ENCODE results near the gene CCDC192.
A peak's percentile ranks its signal among the peaks of the same experiment; 100 is the strongest.

CCDC192 gene

DNA sequence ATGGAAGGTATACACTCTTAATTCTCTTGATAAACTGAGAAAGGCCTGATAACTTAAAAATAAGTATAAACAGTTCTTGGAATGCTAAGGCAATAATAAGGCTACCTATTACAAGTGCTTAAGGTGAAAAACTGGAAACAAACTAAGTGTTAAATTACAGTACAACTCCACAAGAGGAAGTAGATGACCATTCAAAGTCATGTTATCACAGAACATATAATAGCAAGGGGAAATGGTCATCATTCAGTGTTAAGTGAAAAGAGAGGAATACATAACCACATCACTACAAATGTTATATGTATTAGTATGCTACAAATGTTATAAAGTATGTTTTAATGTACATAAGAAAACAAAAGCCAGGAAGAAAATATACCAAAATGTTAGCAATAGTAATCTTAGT, 135.9 kb downstream of the CCDC192 start:
- no peak overlapping the region for H3K27ac ChIP-seq (ENCODE audit: low read length, poor library complexity, severe bottlenecking)
- no peak overlapping the region for H3K4ac ChIP-seq (ENCODE audit: low read depth in 1 of 2, low read length in 2 of 2)
- H3K9me3 ChIP-seq (ENCODE audit: control insufficient read depth, low read length): no peaks in the 10 kb centered on the region
- H3K4me2 ChIP-seq (ENCODE audit: low read length, poor library complexity, severe bottlenecking): no peak overlapping the region
- H3K27me3 ChIP-seq (ENCODE audit: control insufficient read depth in 1 of 2, insufficient read depth in 1 of 2, low read length in 2 of 2): no peaks in the 10 kb centered on the region
- no peak overlapping the region for H2BK15ac ChIP-seq (ENCODE audit: low read depth, poor library complexity, severe bottlenecking)
- H3K4me3 ChIP-seq (ENCODE audit: insufficient read depth in 1 of 2, low read depth in 1 of 2, low read length in 2 of 2): no peak overlapping the region
- no peak overlapping the region for H3K9ac ChIP-seq (ENCODE audit: low read length)
- no peak overlapping the region for H3K14ac ChIP-seq (ENCODE audit: low read length in 2 of 2)
- H3K23ac ChIP-seq (ENCODE audit: low read length in 2 of 2): no peak overlapping the region
- no peaks in the 10 kb centered on the region for H3K79me1 ChIP-seq (replicated peaks; ENCODE audit: low read length, poor library complexity, severe bottlenecking)
- DNase-seq: no peak
- H2BK5ac ChIP-seq (ENCODE audit: low read depth, low read length, poor library complexity, severe bottlenecking): no peak overlapping the region
- no peaks in the 10 kb centered on the region for H3K36me3 ChIP-seq (ENCODE audit: control insufficient read depth in 1 of 2, insufficient read depth in 2 of 2, low read depth in 1 of 2, low read length in 2 of 2)
- no peak overlapping the region for H2AK5ac ChIP-seq (ENCODE audit: low read length, severe bottlenecking)
- no peak overlapping the region for H2AFZ ChIP-seq (ENCODE audit: low read depth, low read length)
- H4K8ac ChIP-seq (ENCODE audit: low read length): no peak overlapping the region
- no peaks in the 10 kb centered on the region for H3K4me1 ChIP-seq (ENCODE audit: control insufficient read depth, insufficient read depth, low read depth, low read length)
- no peak overlapping the region for H4K91ac ChIP-seq (ENCODE audit: low read length)
- H3K18ac ChIP-seq (ENCODE audit: low read depth in 1 of 2, low read length in 2 of 2): no peak overlapping the region
- no peak overlapping the region for H2BK12ac ChIP-seq (ENCODE audit: low read length in 2 of 2)
- no peak overlapping the region for H2BK120ac ChIP-seq (ENCODE audit: low read depth, low read length)

DNA sequence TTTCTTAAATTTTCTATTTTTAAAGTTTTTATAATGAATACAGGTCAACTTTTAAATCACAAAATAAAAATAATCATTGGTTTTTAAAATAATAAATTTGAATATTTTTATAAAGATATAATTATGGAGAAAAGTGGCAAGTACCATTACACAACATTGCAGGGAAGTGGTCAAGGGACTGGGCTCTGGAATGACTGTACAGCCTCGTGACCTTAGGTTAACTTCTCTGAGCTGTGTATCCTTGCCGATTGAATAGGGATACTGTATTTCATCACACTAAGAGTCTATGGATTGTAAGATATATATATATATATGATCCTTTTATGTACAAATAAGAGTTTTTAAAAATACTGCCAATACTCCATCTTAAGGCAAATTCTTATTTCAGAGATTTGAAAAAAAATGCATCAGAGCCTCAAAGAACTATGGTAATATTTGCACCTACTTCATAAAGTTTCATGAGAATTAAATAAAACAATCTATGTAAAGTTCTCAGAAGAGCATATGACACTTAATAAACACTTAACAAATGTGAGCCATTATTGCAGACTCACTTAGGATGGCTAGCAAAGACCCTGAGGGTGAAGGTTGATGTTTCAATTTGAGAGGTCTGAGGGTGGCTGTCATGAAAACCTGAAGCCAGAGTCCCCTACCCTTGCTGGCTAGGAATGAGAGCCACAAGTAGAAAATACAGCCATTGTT, 136.5 kb downstream of the CCDC192 start:
- no peak overlapping the region for H3K4ac ChIP-seq (ENCODE audit: low read depth in 1 of 2, low read length in 2 of 2)
- no peak overlapping the region for H3K4me3 ChIP-seq (ENCODE audit: insufficient read depth in 1 of 2, low read depth in 1 of 2, low read length in 2 of 2)
- no peak overlapping the region for H2BK15ac ChIP-seq (ENCODE audit: low read depth, poor library complexity, severe bottlenecking)
- H3K9me3 ChIP-seq (ENCODE audit: control insufficient read depth, low read length): no peaks in the 10 kb centered on the region
- no peak overlapping the region for H3K27ac ChIP-seq (ENCODE audit: low read length, poor library complexity, severe bottlenecking)
- H3K9ac ChIP-seq (ENCODE audit: low read length): no peak overlapping the region
- no peak overlapping the region for H2AFZ ChIP-seq (ENCODE audit: low read depth, low read length)
- H4K91ac ChIP-seq (ENCODE audit: low read length): no peak overlapping the region
- H2BK5ac ChIP-seq (ENCODE audit: low read depth, low read length, poor library complexity, severe bottlenecking): no peak overlapping the region
- H2AK5ac ChIP-seq (ENCODE audit: low read length, severe bottlenecking): no peak overlapping the region
- no peak overlapping the region for H3K14ac ChIP-seq (ENCODE audit: low read length in 2 of 2)
- no peak overlapping the region for H3K18ac ChIP-seq (ENCODE audit: low read depth in 1 of 2, low read length in 2 of 2)
- no peaks in the 10 kb centered on the region for H3K36me3 ChIP-seq (ENCODE audit: control insufficient read depth in 1 of 2, insufficient read depth in 2 of 2, low read depth in 1 of 2, low read length in 2 of 2)
- no peak overlapping the region for H3K23ac ChIP-seq (ENCODE audit: low read length in 2 of 2)
- peak; percentile 43 for DNase-seq
- H2BK120ac ChIP-seq (ENCODE audit: low read depth, low read length): no peak overlapping the region
- no peak overlapping the region for H4K8ac ChIP-seq (ENCODE audit: low read length)
- no peaks in the 10 kb centered on the region for H3K4me1 ChIP-seq (ENCODE audit: control insufficient read depth, insufficient read depth, low read depth, low read length)
- no peaks in the 10 kb centered on the region for H3K27me3 ChIP-seq (ENCODE audit: control insufficient read depth in 1 of 2, insufficient read depth in 1 of 2, low read length in 2 of 2)
- no peak overlapping the region for H3K4me2 ChIP-seq (ENCODE audit: low read length, poor library complexity, severe bottlenecking)
- H3K79me1 ChIP-seq (replicated peaks; ENCODE audit: low read length, poor library complexity, severe bottlenecking): no peaks in the 10 kb centered on the region
- WGBS: no CpG with 5 or more reads among the region's 2 CpGs
- H2BK12ac ChIP-seq (ENCODE audit: low read length in 2 of 2): no peak overlapping the region

GRCh38 chr5:127840198-127840524, 137.0 kb downstream of the CCDC192 start:
- Histone ChIP-seq H3K4me3 (ENCODE audit: insufficient read depth in 1 of 2, low read depth in 1 of 2, low read length in 2 of 2) (no peak overlapping the region), H2BK120ac (ENCODE audit: low read depth, low read length) (no peak overlapping the region), H3K4ac (ENCODE audit: low read depth in 1 of 2, low read length in 2 of 2) (no peak overlapping the region), H4K8ac (ENCODE audit: low read length) (no peak overlapping the region), H3K79me1 (replicated peaks; ENCODE audit: low read length, poor library complexity, severe bottlenecking) (no peaks in the 10 kb centered on the region), H3K27me3 (ENCODE audit: control insufficient read depth in 1 of 2, insufficient read depth in 1 of 2, low read length in 2 of 2) (no peaks in the 10 kb centered on the region), H3K4me1 (ENCODE audit: control insufficient read depth, insufficient read depth, low read depth, low read length) (no peaks in the 10 kb centered on the region), H2BK5ac (ENCODE audit: low read depth, low read length, poor library complexity, severe bottlenecking) (no peak overlapping the region), H4K91ac (ENCODE audit: low read length) (no peak overlapping the region), H2BK12ac (ENCODE audit: low read length in 2 of 2) (no peak overlapping the region), H3K14ac (ENCODE audit: low read length in 2 of 2) (no peak overlapping the region), H3K4me2 (ENCODE audit: low read length, poor library complexity, severe bottlenecking) (no peak overlapping the region), H2AFZ (ENCODE audit: low read depth, low read length) (no peak overlapping the region), H3K23ac (ENCODE audit: low read length in 2 of 2) (no peak overlapping the region), H3K9ac (ENCODE audit: low read length) (no peak overlapping the region), H3K9me3 (ENCODE audit: control insufficient read depth, low read length) (no peaks in the 10 kb centered on the region), H3K18ac (ENCODE audit: low read depth in 1 of 2, low read length in 2 of 2) (no peak overlapping the region), H2BK15ac (ENCODE audit: low read depth, poor library complexity, severe bottlenecking) (no peak overlapping the region), H2AK5ac (ENCODE audit: low read length, severe bottlenecking) (no peak overlapping the region), H3K27ac (ENCODE audit: low read length, poor library complexity, severe bottlenecking) (no peak overlapping the region), H3K36me3 (ENCODE audit: control insufficient read depth in 1 of 2, insufficient read depth in 2 of 2, low read depth in 1 of 2, low read length in 2 of 2) (no peaks in the 10 kb centered on the region)
- no CpG with 5 or more reads among the region's 1 CpG for WGBS
- no peak for DNase-seq

DNA sequence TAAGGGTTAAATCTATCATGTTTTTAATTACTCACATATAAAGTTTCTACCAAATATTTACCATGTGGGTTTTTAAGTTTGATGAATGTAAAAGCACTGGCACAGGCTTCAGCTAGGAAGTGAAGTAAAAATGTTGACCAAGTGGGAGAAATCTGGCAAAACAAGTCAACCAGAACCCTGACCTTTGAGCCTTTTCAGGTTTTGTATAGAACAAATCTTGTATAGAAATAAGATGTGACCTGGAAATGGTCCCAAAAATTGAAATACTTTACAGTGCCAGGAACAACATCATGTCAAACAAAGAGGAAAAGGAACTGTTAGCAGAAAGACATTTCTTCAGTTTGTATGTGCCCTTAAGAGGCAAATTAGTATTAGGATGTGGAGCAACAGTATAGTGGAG, 137.6 kb downstream of the CCDC192 start:
- Histone ChIP-seq H3K79me1 (replicated peaks; ENCODE audit: low read length, poor library complexity, severe bottlenecking) (no peaks in the 10 kb centered on the region), H2AK5ac (ENCODE audit: low read length, severe bottlenecking) (no peak overlapping the region), H4K91ac (ENCODE audit: low read length) (no peak overlapping the region), H3K36me3 (ENCODE audit: control insufficient read depth in 1 of 2, insufficient read depth in 2 of 2, low read depth in 1 of 2, low read length in 2 of 2) (no peaks in the 10 kb centered on the region), H3K18ac (ENCODE audit: low read depth in 1 of 2, low read length in 2 of 2) (no peak overlapping the region), H2AFZ (ENCODE audit: low read depth, low read length) (no peak overlapping the region), H3K4me1 (ENCODE audit: control insufficient read depth, insufficient read depth, low read depth, low read length) (no peaks in the 10 kb centered on the region), H3K9ac (ENCODE audit: low read length) (no peak overlapping the region), H3K4me2 (ENCODE audit: low read length, poor library complexity, severe bottlenecking) (no peak overlapping the region), H3K23ac (ENCODE audit: low read length in 2 of 2) (no peak overlapping the region), H3K4ac (ENCODE audit: low read depth in 1 of 2, low read length in 2 of 2) (no peak overlapping the region), H4K8ac (ENCODE audit: low read length) (no peak overlapping the region), H2BK120ac (ENCODE audit: low read depth, low read length) (no peak overlapping the region), H3K9me3 (ENCODE audit: control insufficient read depth, low read length) (no peaks in the 10 kb centered on the region), H2BK15ac (ENCODE audit: low read depth, poor library complexity, severe bottlenecking) (no peak overlapping the region), H3K27me3 (ENCODE audit: control insufficient read depth in 1 of 2, insufficient read depth in 1 of 2, low read length in 2 of 2) (no peaks in the 10 kb centered on the region), H3K27ac (ENCODE audit: low read length, poor library complexity, severe bottlenecking) (no peak overlapping the region), H3K14ac (ENCODE audit: low read length in 2 of 2) (no peak overlapping the region), H3K4me3 (ENCODE audit: insufficient read depth in 1 of 2, low read depth in 1 of 2, low read length in 2 of 2) (no peak overlapping the region), H2BK12ac (ENCODE audit: low read length in 2 of 2) (no peak overlapping the region), H2BK5ac (ENCODE audit: low read depth, low read length, poor library complexity, severe bottlenecking) (no peak overlapping the region)
- no peak for DNase-seq

Measured in mesenchymal stem cell (in vitro differentiated cells and primary cell).